RWPE1 (cell line): ENCODE results near the gene KLC3.
A peak's percentile ranks its signal among the peaks of the same experiment; 100 is the strongest.

Source experiments
- CTCF ChIA-PET: fragments of 350-600 bp; sonication (Branson Sonifier 250); formaldehyde crosslinking; extraction: SDS; loops from one replicate; lab custom pipeline; 2021; lab: Yijun Ruan, JAX
- POLR2A ChIA-PET: fragments of 400-600 bp; formaldehyde crosslinking; extraction: SDS; loops from one replicate; lab custom pipeline; 2020; ENCODE audit warnings: antibody characterized with exemption; ENCODE audit not compliant: low non-redundant PET; lab: Yijun Ruan, JAX
- DNase-seq: peaks from one replicate; pipeline ENCODE4 v3.0.0; 2012; ENCODE audit warnings: low spot score
- H3K27ac ChIP-seq: fragments of 450-650 bp; 2 replicates; pipeline ENCODE4 v1.5.1; 2017
- TF ChIP-seq, protein P1 (sequence below): fragments of 450-650 bp; conservative IDR thresholded peaks from 2 replicates; pipeline ENCODE4 v1.5.1; 2017; ENCODE audit warnings: low read depth, mild to moderate bottlenecking

Gene KLC3

DNA sequence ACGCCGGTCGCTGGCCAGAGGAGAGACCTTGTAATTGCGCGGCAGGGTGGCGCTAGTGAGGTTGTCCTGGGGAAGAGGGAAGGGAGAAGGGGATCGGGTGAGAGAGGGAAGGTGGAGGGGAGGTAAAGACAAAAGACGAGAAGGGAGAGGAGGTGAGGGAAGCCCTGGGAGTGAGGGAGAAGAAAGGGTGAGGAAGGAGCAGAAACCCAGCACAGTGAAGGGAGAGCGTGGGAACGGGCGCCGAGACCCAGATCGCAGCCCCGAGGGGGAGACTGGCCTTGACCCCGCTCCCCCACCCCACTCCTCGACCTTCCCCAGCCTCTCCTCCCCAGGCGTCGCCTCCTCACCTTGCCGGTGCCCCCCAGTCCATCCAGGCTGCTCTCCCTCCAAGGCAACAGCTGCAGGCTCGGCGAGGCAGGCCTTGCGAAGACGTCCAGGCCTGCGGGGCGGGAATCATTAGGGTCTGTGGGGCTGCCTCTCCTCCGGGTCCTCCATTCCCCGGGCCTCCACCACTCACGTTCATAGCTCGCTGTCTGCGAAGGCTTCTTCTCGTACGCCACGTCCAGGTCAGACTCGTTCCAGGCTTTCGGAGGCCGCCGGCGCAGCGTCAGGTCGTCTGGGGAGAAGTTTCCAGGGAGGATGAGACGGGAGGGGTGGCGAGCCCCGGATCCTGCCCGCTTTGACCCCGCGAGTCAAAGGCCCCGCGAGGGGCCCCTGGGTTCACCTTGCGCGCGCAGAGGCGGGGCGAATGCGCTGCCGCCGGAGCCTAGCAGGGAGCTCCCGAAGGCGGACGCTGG, 55.5 kb downstream of the KLC3 start:
- ChIA-PET CTCF (no interaction called here), POLR2A (no interaction called here)
- peak overlapping the region; percentile 50 for H3K27ac ChIP-seq
- DNase-seq, result no peak
- TF ChIP-seq, protein P1, sequence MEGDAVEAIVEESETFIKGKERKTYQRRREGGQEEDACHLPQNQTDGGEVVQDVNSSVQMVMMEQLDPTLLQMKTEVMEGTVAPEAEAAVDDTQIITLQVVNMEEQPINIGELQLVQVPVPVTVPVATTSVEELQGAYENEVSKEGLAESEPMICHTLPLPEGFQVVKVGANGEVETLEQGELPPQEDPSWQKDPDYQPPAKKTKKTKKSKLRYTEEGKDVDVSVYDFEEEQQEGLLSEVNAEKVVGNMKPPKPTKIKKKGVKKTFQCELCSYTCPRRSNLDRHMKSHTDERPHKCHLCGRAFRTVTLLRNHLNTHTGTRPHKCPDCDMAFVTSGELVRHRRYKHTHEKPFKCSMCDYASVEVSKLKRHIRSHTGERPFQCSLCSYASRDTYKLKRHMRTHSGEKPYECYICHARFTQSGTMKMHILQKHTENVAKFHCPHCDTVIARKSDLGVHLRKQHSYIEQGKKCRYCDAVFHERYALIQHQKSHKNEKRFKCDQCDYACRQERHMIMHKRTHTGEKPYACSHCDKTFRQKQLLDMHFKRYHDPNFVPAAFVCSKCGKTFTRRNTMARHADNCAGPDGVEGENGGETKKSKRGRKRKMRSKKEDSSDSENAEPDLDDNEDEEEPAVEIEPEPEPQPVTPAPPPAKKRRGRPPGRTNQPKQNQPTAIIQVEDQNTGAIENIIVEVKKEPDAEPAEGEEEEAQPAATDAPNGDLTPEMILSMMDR, result no peak

DNA sequence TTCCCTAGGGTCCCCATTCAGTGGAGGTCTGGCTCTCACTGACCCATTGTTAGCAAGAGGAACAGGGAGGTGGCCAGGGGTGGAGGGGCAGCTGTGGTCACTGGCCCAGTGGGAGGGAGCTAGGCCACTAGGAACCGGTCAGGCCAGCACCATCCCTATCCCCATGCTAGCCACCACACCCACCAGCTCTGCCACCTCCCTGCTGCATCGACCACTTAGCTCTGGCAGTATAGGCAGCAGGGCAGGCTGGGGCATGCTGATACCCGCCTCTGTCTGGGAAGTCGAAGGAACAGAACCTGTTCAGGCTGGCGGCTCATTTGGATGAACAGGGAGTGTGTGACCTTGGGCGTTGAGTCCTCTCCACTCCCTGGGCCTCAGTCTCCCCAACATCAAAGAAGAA, 59.6 kb downstream of the KLC3 start:
- TF ChIP-seq, protein P1, result no peak
- H3K27ac ChIP-seq, result peak overlapping the region; percentile 98
- DNase-seq, result peak; percentile 72
- POLR2A ChIA-PET, result interaction anchor here (0.7 kb wide), 1 partner anchor 362 kb away, joined by 4 read pairs; no protein-coding TSS in a partner anchor
- CTCF ChIA-PET, result interaction anchor here (0.6 to 1.8 kb wide), 2 partner anchors 9 to 79 kb away, joined by 6 to 14 read pairs; no protein-coding TSS in a partner anchor
